ENCODE measurements around the gene WRAP73.
A peak's percentile ranks its signal among the peaks of the same experiment; 100 is the strongest.

Gene WRAP73

GRCh38 chr1:3614755-3615742 is 34.9 kb downstream of the WRAP73 start:
- no peak for DNase-seq (ENCODE audit: low read depth in 2 of 2)

GRCh38 chr1:3612123-3612522 is 37.8 kb downstream of the WRAP73 start:
- no peak for DNase-seq (ENCODE audit: low read depth in 2 of 2)

GRCh38 chr1:3611170-3612019 is 38.5 kb downstream of the WRAP73 start, which contains the start of gene MEGF6:
MEGF6 (minus strand) TSS chr1:3611508; CDS start chr1:3611268, 240 bp downstream.
- peak; percentile 17 to 50 for DNase-seq (ENCODE audit: low read depth in 2 of 2)

- no peak for DNase-seq (ENCODE audit: low read depth in 2 of 2)
Measured at GRCh38 chr1:3610527-3611169, 39.3 kb downstream of the WRAP73 start.

- DNase-seq (ENCODE audit: low read depth in 2 of 2) = no peak
Measured at GRCh38 chr1:3609769-3610526, 40.0 kb downstream of the WRAP73 start.

GRCh38 chr1:3609016-3609768 is 40.7 kb downstream of the WRAP73 start:
- no peak for DNase-seq (ENCODE audit: low read depth in 2 of 2)

- no peak for DNase-seq (ENCODE audit: low read depth in 2 of 2)
Measured at GRCh38 chr1:3608154-3608553, 41.7 kb downstream of the WRAP73 start.

- DNase-seq (ENCODE audit: low read depth in 2 of 2) = no peak
Measured at GRCh38 chr1:3607703-3608065, 42.2 kb downstream of the WRAP73 start.

- no peak for DNase-seq (ENCODE audit: low read depth in 2 of 2)
Measured at GRCh38 chr1:3606779-3607702, 42.9 kb downstream of the WRAP73 start.

- DNase-seq (ENCODE audit: low read depth in 2 of 2) = no peak
Measured at GRCh38 chr1:3604997-3605823, 44.7 kb downstream of the WRAP73 start.

- no peak for DNase-seq (ENCODE audit: low read depth in 2 of 2)
Measured at GRCh38 chr1:3604468-3604974, 45.4 kb downstream of the WRAP73 start.

GRCh38 chr1:3603571-3604467 is 46.1 kb downstream of the WRAP73 start:
- no peak for DNase-seq (ENCODE audit: low read depth in 2 of 2)

GRCh38 chr1:3603156-3603555 is 46.7 kb downstream of the WRAP73 start:
- no peak for DNase-seq (ENCODE audit: low read depth in 2 of 2)

GRCh38 chr1:3602375-3602774 is 47.5 kb downstream of the WRAP73 start:
- no peak for DNase-seq (ENCODE audit: low read depth in 2 of 2)

- no peak for DNase-seq (ENCODE audit: low read depth in 2 of 2)
Measured at GRCh38 chr1:3601743-3602142, 48.2 kb downstream of the WRAP73 start.

GRCh38 chr1:3600354-3600753 is 49.5 kb downstream of the WRAP73 start:
- DNase-seq (ENCODE audit: low read depth in 2 of 2) = no peak

GRCh38 chr1:3599816-3600215 is 50.1 kb downstream of the WRAP73 start:
- no peak for DNase-seq (ENCODE audit: low read depth in 2 of 2)
